Heart left ventricle (tissue), 13 donors: ENCODE results near the gene RFPL3.

Experiments used
- CTCF ChIP-seq, 12 donors: fragments of 200-600 bp; sonication (generic) in 4 of 12; IDR thresholded peaks; one replicate each; pipeline versions ENCODE4 v1.5.0 to v1.8.0; 2018 to 2022; ENCODE audit warnings: antibody characterized with exemption in 12 of 12, mild to moderate bottlenecking in 5 of 12
- POLR2A ChIP-seq, 2 donors: fragments of 450-650 bp; IDR thresholded peaks; one replicate each; pipeline ENCODE4 v1.6.1; 2017; ENCODE audit warnings: antibody characterized with exemption in 2 of 2, mild to moderate bottlenecking in 2 of 2, moderate library complexity in 2 of 2
- donor health status: ischemic (EF 13 %, LVEDD 7.1; RV severe dilation, severe dysfunction).
- donor health status: DM: no; HTN: yes; CAD: no.
- donor health status: DM: no; HTN: no; CAD: no.
- donor health status: ischemic (EF 25% LVEDD 6.9; RV normal size, moderate dysfunction).
- donor health status: ischemic (EF 25% LVEDD 5.7; RV mildly dilated, moderate dysfunction).
- donor health status: ischemic (EF 35%, LVEDD 5.7; RV mildly dilated, moderate dysfunction).
- donor health status: nonischemic (EF 11% LVEDD 7.7; RV severe dilation, severe dysfunction).
- donor health status: DM: yes; HTN: yes; CAD: no.
- donor health status: PGD.
- donor health status: ischemic (EF 29% LVEDD 5.4; RV normal size, mild dysfunction).
- donor health status: nonischemic (EF 23%, LVEDD 6.1; RV moderate dilation, normal function).

GRCh38 chr22:32385681-32386080, 28.0 kb downstream of the RFPL3 start:
- TF ChIP-seq CTCF (IDR thresholded peaks at IDR 0.05) (no peak), POLR2A (IDR thresholded peaks at IDR 0.05) (no peak)
